HG02798 (cell line): ENCODE data around the gene TBC1D4.
"Not testable (repeated sequence)": the region's sequence is repeated elsewhere in the genome, so short reads cannot be mapped to it uniquely, and the experiment has no call there.

ENCODE experiments used
- ATAC-seq: cut with Tn5 transposase; IDR thresholded peaks from one replicate; pipeline ENCODE4 v1.9.1; 2021; ENCODE audit warnings: mild to moderate bottlenecking; ENCODE audit not compliant: unreplicated experiment, poor library complexity

The TBC1D4 gene

GRCh38 chr13:75250526-75251178, 231.3 kb downstream of the TBC1D4 start:
- no peak for ATAC-seq

- not testable (repeated sequence) for ATAC-seq
Measured at GRCh38 chr13:75245578-75245977, 236.4 kb downstream of the TBC1D4 start.

- not testable (repeated sequence) for ATAC-seq
Measured at GRCh38 chr13:75240240-75240639, 241.7 kb downstream of the TBC1D4 start.

- ATAC-seq = no peak
Measured at GRCh38 chr13:75236774-75237173, 245.2 kb downstream of the TBC1D4 start.
